ENCODE results near the gene ZC3H7B.

ZC3H7B gene

GRCh38 chr22:41356430-41357028, 55.2 kb downstream of the ZC3H7B start:
- no peak for DNase-seq

DNA sequence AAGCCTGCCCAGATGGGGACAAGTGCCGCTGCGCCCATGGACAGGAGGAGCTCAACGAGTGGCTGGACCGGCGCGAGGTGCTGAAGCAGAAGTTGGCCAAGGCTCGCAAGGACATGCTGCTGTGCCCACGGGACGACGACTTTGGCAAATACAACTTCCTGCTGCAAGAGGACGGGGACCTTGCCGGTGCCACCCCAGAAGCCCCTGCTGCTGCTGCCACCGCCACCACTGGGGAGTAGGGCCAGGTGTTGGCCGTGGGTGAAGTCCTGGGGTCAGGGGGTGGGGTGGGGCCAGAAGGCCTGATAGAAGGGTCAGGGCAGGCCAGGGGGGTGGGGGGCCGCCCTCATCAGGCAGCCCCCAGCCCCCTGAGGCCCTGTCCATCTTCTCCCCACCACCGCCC, 55.9 kb downstream of the ZC3H7B start:
- no peak for DNase-seq

- no peak for DNase-seq
Measured at GRCh38 chr22:41358927-41359326, 57.6 kb downstream of the ZC3H7B start.

GRCh38 chr22:41359376-41359775, 58.1 kb downstream of the ZC3H7B start:
- no peak for DNase-seq

DNA sequence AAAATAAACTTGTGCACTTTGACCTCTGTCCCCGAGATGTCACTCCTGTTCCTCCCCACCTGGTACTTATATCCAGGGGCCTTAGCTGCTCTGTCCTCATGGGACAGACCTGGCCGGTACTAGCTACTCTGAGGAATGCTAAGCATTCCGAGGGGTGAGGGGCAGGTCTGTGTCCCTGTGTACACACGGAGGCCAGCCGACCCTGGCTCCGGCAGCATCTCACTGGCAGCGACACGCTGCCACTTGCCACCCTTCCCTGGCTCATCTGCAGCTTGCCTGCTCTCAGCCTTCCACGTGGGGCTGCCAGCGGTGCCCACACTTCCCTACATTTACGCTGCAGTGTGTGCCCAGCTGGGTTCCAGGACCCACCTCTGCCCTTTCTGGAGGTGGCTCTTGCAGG, 58.8 kb downstream of the ZC3H7B start:
- DNase-seq, result no peak

GRCh38 chr22:41361716-41362310, 60.5 kb downstream of the ZC3H7B start:
- no peak for DNase-seq

GRCh38 chr22:41362615-41363014, 61.3 kb downstream of the ZC3H7B start:
- DNase-seq, result no peak

- DNase-seq, result no peak
Measured at GRCh38 chr22:41364233-41364632, 62.9 kb downstream of the ZC3H7B start.

DNA sequence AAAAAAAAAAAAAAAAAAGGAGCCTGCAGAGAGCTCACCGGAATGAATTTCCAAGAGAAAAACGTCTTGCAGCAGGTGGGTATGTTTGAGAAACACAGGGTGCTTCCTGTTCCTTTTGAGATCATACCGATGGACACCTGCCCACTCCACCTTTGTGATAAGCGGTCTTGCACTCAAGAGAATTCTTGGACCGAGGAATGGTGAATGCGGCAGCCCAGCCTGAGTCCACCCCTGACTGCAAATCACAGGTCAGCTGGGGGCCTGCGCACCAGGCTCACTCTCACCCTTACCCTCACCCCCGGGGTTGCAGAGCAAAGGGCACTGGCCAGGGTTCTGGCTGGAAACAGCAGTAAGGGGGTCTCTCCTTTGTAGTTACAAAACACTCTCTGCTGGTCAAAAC, 63.6 kb downstream of the ZC3H7B start:
- no peak for DNase-seq

DNA sequence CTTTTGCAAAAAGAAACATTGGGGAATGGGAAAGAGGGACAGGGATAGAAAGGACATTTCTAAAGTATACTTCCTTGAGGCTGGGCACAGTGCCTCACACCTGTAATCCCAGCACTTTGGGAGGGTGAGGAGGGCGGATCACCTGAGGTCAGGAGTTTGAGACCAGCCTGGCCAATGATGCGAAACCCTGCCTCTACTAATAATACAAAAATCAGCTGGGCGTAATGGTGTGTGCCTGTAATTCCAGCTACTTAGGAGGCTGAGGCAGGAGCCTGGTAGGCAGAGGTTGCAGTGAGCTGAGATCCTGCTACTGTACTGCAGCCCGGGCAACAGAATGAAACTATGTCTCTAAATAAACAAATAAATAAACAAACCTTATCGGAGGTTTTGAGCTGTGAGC, 64.1 kb downstream of the ZC3H7B start:
- DNase-seq, result no peak

DNA sequence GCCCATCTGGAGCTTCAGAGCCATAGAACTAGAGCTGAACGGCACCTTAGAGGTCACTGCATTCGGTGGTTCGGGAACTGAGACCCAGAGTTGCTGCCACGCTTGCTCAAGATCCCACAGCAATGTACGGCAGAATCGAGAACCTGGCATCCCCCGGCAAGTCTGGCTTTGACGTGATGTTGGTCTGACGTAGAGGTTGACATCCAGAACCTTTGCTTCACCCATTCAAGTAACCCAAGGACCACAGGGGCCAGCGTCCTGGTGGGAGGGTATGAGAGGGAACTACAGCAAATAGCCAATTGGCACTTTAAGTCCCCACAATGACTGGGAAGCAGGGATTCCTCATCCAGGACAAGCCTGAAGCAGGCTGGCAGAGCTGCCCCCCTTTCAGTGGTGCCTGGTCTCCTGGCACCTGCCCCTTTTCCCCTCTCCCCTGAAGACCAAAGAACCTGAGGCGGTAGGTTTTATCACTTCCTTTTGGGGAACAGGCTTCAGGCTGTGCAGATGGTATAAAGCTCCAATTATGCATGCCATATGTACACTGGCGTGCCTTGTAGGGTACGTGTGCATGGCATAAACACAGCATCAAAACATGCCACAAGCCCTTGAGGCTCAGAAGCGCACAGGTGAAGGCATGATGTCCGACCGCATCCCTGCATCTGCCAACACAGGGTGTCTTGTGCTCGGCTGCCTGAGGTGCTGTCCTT, 65.2 kb downstream of the ZC3H7B start:
- DNase-seq, result peak; percentile 71

GRCh38 chr22:41367039-41367679, 65.8 kb downstream of the ZC3H7B start:
- DNase-seq, result peak; percentile 83

DNA sequence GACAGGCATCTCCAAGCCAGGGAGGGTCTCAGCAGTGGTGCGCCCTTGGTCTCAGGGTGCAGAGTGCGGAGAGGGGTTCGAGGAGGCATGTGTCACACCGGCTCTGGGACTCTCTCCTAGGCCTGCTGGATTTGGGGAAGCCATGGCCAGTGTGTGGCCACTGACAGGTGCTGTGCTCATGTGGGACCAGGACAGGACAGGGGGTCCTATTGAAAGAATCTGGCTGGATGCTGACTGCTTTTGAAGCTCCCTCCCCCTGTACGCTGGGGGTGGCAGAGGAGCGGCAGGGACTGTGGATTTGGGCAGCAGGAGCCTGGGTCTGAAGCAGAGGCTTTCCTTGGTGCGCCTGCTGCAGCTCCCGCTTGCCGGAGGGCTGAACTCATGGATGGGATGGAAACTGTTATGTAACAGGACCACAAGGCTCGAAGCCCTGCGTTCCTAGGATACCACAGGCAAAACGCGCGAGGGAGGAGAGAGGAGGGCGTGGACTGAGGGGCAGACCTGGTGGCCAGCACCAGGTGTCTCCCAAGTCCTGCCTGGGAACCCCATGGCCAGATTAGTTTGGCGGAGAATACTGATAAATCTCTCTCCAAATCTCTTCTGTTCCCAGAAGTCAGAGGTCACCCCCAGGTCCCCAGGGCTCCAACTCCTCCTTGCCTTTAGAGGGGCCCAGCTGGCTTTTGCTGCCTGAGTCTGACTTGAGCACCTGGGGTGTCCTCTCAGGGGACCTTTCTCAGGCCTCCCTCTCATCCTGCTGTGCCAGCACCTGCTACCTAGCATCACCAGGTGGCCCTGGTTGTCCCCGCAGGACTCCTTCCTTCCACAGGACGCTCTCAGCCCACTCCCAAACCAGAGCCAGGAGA, 66.6 kb downstream of the ZC3H7B start:
- DNase-seq, result peak; percentile 20

- DNase-seq, result peak; percentile 25
Measured at GRCh38 chr22:41368543-41369423, 67.5 kb downstream of the ZC3H7B start.

DNA sequence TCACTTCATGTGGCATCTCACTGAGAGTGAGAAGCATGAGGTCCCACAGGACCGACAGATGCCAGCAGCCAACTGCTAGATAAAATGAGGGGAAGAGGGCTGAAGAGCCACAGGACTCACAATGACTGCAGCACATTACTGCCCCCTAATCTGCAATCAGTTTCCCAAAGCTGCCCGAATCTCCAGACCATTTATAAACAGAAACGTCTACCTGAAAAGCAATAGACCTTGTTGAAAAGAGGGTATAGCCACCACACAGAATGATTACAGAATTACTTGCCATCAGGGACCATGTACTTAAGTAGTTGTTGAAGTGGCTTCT, 68.1 kb downstream of the ZC3H7B start:
- DNase-seq, result no peak

- no peak for DNase-seq
Measured at GRCh38 chr22:41369837-41370236, 68.5 kb downstream of the ZC3H7B start.

DNA sequence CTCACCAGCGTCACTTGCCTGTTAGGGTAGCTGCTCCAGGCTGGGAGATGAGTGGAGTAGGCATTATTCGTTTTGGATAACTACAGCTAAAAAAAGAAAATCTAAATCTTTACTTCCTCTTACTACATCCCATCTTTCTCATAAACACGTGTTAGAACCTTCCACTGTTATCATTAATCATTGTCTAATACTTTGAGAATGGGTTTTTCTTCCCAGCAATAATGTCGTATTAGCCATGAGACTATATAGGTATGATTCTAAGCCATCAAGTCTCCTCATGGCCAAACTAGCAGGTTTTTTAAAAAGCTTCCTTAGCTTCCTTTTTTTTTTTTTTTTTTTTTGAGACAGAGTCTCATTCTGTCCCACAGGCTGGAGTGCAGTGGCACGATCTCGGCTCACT, 76.5 kb downstream of the ZC3H7B start:
- DNase-seq, result no peak

DNA sequence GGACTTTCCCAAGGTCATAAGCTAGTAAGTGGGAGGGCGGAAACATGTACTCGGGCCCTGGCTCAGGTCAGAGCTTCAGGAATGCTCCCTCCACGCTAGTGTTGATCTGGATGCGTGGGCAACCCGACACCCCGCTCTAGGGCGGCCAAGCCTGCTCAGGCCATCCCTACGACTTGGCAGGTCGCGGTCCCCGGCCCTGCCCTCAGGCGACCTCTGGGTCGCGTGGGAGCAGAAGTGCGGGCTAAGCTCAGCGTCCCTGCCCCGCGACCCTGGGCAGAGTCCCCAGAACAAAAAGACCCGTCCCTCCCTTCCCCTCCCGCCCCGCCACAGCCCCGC, 79.6 kb downstream of the ZC3H7B start:
- no peak for DNase-seq

- DNase-seq, result peak; percentile 97
Measured at GRCh38 chr22:41381329-41382097, 80.2 kb downstream of the ZC3H7B start, which contains the start of gene TEF. TSS of gene TEF (plus strand) at chr22:41381942. CDS start at chr22:41382045, 103 bp downstream.

DNA sequence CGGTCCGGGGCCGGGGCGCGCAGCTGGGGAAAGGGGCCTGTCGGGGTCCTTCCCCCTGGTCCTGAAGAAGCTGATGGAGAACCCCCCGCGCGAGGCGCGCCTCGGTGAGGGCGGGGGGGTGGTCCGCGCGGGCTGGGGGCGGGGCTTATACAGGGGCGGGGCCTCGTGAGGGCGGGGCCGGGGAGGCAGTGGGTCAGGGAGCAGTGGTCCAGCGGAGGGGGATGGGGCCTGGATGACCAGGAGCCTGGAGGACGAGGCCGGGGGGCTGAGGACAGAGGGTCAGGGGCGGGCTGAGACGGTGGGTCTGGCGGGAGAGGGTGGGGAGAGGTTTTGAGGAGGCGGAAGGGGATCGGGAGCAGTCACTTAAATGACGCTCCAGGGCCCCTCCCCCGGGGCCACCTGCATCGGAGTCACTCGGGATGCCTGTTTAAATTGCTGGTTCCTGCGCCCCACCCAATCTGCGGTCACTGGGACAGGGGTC, 80.8 kb downstream of the ZC3H7B start:
- DNase-seq, result peak; percentile 39

GRCh38 chr22:41382610-41383009, 81.3 kb downstream of the ZC3H7B start:
- no peak for DNase-seq

Data from NCI-H1694 (cell line).